Gastrocnemius medialis (tissue), 4 donors: ENCODE data around the gene MAGEA9.
"Not testable (repeated sequence)": the region's sequence is repeated elsewhere in the genome, so short reads cannot be mapped to it uniquely, and the experiment has no call there.

Source experiments
- CTCF ChIP-seq, 5 experiments: fragments of 450-650 bp in 3 of 5; fragments of 200-600 bp in 2 of 5; sonication (generic) in 2 of 5; IDR thresholded peaks in 4 of 5; conservative IDR thresholded peaks in 1 of 5; 1 replicate in 4 of 5; 2 replicates in 1 of 5; pipeline ENCODE4 v1.5.1; 2016 to 2019; ENCODE audit warnings: antibody characterized with exemption in 5 of 5, mild to moderate bottlenecking in 3 of 5, moderate library complexity in 3 of 5
- POLR2A ChIP-seq, 2 donors: fragments of 450-650 bp; IDR thresholded peaks; one replicate each; pipeline ENCODE4 v1.6.1; 2017; ENCODE audit warnings: antibody characterized with exemption in 2 of 2, mild to moderate bottlenecking in 2 of 2, moderate library complexity in 2 of 2

- not testable (repeated sequence) for TF ChIP-seq CTCF (IDR thresholded peaks at IDR 0.05 in 4 of 5, conservative IDR thresholded peaks at IDR 0.05 in 1 of 5); POLR2A (IDR thresholded peaks at IDR 0.05)
Measured at GRCh38 chrX:149761858-149762674, 19.7 kb upstream of the MAGEA9 start.
